GM19324 (cell line): ENCODE data around the gene NHP2.

Source experiments
- ATAC-seq: cut with Tn5 transposase; IDR thresholded peaks from one replicate; pipeline ENCODE4 v1.9.1; 2021; ENCODE audit warnings: mild to moderate bottlenecking, moderate library complexity; ENCODE audit not compliant: unreplicated experiment, low FRiP score

The NHP2 gene

GRCh38 chr5:178177569-178177968 lies 23.9 kb upstream of the NHP2 start:
- no peak for ATAC-seq

- ATAC-seq, result no peak
These were observed 23.1 kb upstream of the NHP2 start for GRCh38 chr5:178176791-178177190.

GRCh38 chr5:178174456-178174855 lies 20.8 kb upstream of the NHP2 start:
- no peak for ATAC-seq

GRCh38 chr5:178170455-178170854 lies 16.8 kb upstream of the NHP2 start:
- ATAC-seq, result no peak

- no peak for ATAC-seq
These were observed 11.9 kb upstream of the NHP2 start for GRCh38 chr5:178165581-178165980.

GRCh38 chr5:178163772-178164735 lies 10.4 kb upstream of the NHP2 start:
- ATAC-seq, result peak; percentile 85

- no peak for ATAC-seq
These were observed 8.8 kb upstream of the NHP2 start for GRCh38 chr5:178162481-178162880.

GRCh38 chr5:178160176-178160575 lies 6.5 kb upstream of the NHP2 start:
- ATAC-seq, result no peak

GRCh38 chr5:178155065-178155464 lies 1.4 kb upstream of the NHP2 start:
- ATAC-seq, result no peak

- no peak for ATAC-seq
These were observed 917 bp downstream of the NHP2 start for GRCh38 chr5:178152491-178153444.

- ATAC-seq, result no peak
These were observed 2.5 kb downstream of the NHP2 start for GRCh38 chr5:178150977-178151734.

GRCh38 chr5:178149199-178149932 lies 4.3 kb downstream of the NHP2 start:
- no peak for ATAC-seq

GRCh38 chr5:178147406-178147805 lies 6.3 kb downstream of the NHP2 start:
- ATAC-seq, result no peak

GRCh38 chr5:178145965-178146820 lies 7.5 kb downstream of the NHP2 start:
- ATAC-seq, result no peak

- ATAC-seq, result no peak
These were observed 9.8 kb downstream of the NHP2 start for GRCh38 chr5:178143901-178144300.

- ATAC-seq, result no peak
These were observed 10.4 kb downstream of the NHP2 start for GRCh38 chr5:178143246-178143645.

GRCh38 chr5:178142642-178143041 lies 11.0 kb downstream of the NHP2 start:
- no peak for ATAC-seq

GRCh38 chr5:178141550-178141949 lies 12.1 kb downstream of the NHP2 start:
- no peak for ATAC-seq

GRCh38 chr5:178137991-178138390 lies 15.7 kb downstream of the NHP2 start:
- ATAC-seq, result no peak
